HepG2 (cell line): ENCODE results near the gene FEM1B. TPM values are rescaled to one million over a fixed set of nuclear protein-coding genes. Genes with fewer than 3 reads are reported as not detected.

Source experiments
- FOSL2 ChIP-seq: sonication (generic); formaldehyde crosslinking; IDR thresholded peaks from 2 replicates; pipeline ENCODE4 v1.4.0; 2020; ENCODE audit warnings: missing genetic modification reagents
- HNRNPH1 ChIP-seq: fragments of 200-400 bp; formaldehyde crosslinking; optimal IDR thresholded peaks from 2 replicates; pipeline ENCODE3; 2017; ENCODE audit warnings: mild to moderate bottlenecking, low read depth, low read length
- KDM1A ChIP-seq: IDR thresholded peaks from 2 replicates; pipeline ENCODE4 v1.6.1; 2016; ENCODE audit warnings: missing compliant biosample characterization
- MAX ChIP-seq: IDR thresholded peaks from 2 replicates; pipeline ENCODE4 v1.6.1; 2012; ENCODE audit warnings: inconsistent platforms
- MYNN ChIP-seq: sonication (generic); formaldehyde crosslinking; IDR thresholded peaks from 2 replicates; pipeline ENCODE4 v1.4.0; 2020; ENCODE audit warnings: mild to moderate bottlenecking, low read depth, missing genetic modification reagents
- NFIB ChIP-seq: sonication (generic); formaldehyde crosslinking; IDR thresholded peaks from 2 replicates; pipeline ENCODE4 v1.9.0; 2021; ENCODE audit warnings: missing genetic modification reagents, mild to moderate bottlenecking, borderline replicate concordance
- NONO ChIP-seq, 2 experiments: fragments of 450-650 bp in 1 of 2; sonication (generic) in 1 of 2; formaldehyde crosslinking in 1 of 2; IDR thresholded peaks in 1 of 2; conservative IDR thresholded peaks in 1 of 2; 2 replicates each; pipeline versions ENCODE4 v1.6.1 to v1.8.0; 2017 to 2022; ENCODE audit warnings: mild to moderate bottlenecking in 1 of 2, missing genetic modification reagents in 1 of 2, moderate library complexity in 1 of 2
- NR3C1 ChIP-seq: sonication (generic); formaldehyde crosslinking; IDR thresholded peaks from 2 replicates; pipeline ENCODE4 v1.4.0; 2020; ENCODE audit warnings: missing genetic modification reagents
- TERF1 ChIP-seq: sonication (generic); formaldehyde crosslinking; IDR thresholded peaks from 2 replicates; pipeline ENCODE4 v1.8.0; 2022; ENCODE audit warnings: mild to moderate bottlenecking, missing genetic modification reagents, moderate library complexity
- TOPORS ChIP-seq: sonication (generic); formaldehyde crosslinking; IDR thresholded peaks from 2 replicates; pipeline ENCODE4 v1.8.0; 2023; ENCODE audit warnings: mild to moderate bottlenecking, missing genetic modification reagents
- USF2 ChIP-seq, 2 experiments: sonication (generic) in 1 of 2; formaldehyde crosslinking in 1 of 2; IDR thresholded peaks; 2 replicates each; pipeline versions ENCODE4 v1.5.1 to v1.6.1; 2011 to 2020; ENCODE audit warnings: borderline replicate concordance in 1 of 2, low read depth in 1 of 2, low read length in 1 of 2, mild to moderate bottlenecking in 1 of 2, missing genetic modification reagents in 1 of 2, moderate library complexity in 1 of 2
- ZBTB40 ChIP-seq, 2 experiments: fragments of 450-650 bp in 1 of 2; sonication (generic) in 1 of 2; formaldehyde crosslinking in 1 of 2; IDR thresholded peaks; 2 replicates each; pipeline versions ENCODE4 v1.6.1 to v1.8.0; 2016 to 2022; ENCODE audit warnings: antibody characterized with exemption in 1 of 2, mild to moderate bottlenecking in 1 of 2, missing genetic modification reagents in 1 of 2
- ZKSCAN5 ChIP-seq: sonication (generic); formaldehyde crosslinking; IDR thresholded peaks from 2 replicates; pipeline ENCODE4 v1.5.1; 2020; ENCODE audit warnings: mild to moderate bottlenecking, missing genetic modification reagents
- polyA plus RNA-seq, 8 experiments: library from polyadenylated mRNA; depleted of rRNA in 3 of 8; stranded (reverse) in 7 of 8; unstranded in 1 of 8; fragments of >200 nt; fragmentation: Illumina TruSeq in 4 of 8; extraction: Trizol in 4 of 8; gene quantifications; 2 replicates each; pipeline versions ENCODE4 v1.2.1 to v1.2.3, GENCODE V29; 2011 to 2016; ENCODE audit warnings: low read depth in 4 of 8, missing spikeins in 1 of 8, mixed read lengths in 1 of 8; ENCODE audit not compliant: insufficient read depth in 1 of 8
- total RNA-seq, 5 experiments: library from RNA; depleted of rRNA; stranded (reverse); fragments of >200 nt; fragmentation: Illumina TruSeq; extraction: Trizol; gene quantifications; 2 replicates each; pipeline ENCODE4 v1.2.3, GENCODE V29; 2016; ENCODE audit warnings: low read depth in 1 of 5

FEM1B gene
- total and polyA plus RNA-seq, 2 of the 13 experiments (the other 11 are each of a cell fraction or from before 2014, with no cell fraction given), result 38.1 to 40.0 TPM

GRCh38 chr15:68277603-68278344 is at the start of gene FEM1B (continued):
- TF ChIP-seq ZBTB40 (IDR thresholded peaks at IDR 0.05) (peak; percentile 52), ZBTB40 (CRISPR knock-in tag; IDR thresholded peaks at IDR 0.05) (peak; percentile 94), USF2 (IDR thresholded peaks at IDR 0.05; ENCODE audit: low read depth, low read length) (no peak), USF2 (CRISPR knock-in tag; IDR thresholded peaks at IDR 0.05; ENCODE audit: borderline replicate concordance) (0 out of 2 replicates have a peak, but pooled peaks have one; percentile 34), ZKSCAN5 (CRISPR knock-in tag) (no peak), NONO (IDR thresholded peaks at IDR 0.05) (no peak), NONO (CRISPR knock-in tag; conservative IDR thresholded peaks at IDR 0.05) (peak; percentile 91), MYNN (CRISPR knock-in tag) (no peak), TOPORS (peak; percentile 70; the same call in 1 of the 2 replicates), TERF1 (CRISPR knock-in tag) (peak; percentile 21; the same call in 1 of the 2 replicates), KDM1A (CRISPR knock-in tag) (no peak), NFIB (CRISPR knock-in tag) (0 out of 2 replicates have a peak, but pooled peaks have one; percentile 59), NR3C1 (CRISPR knock-in tag) (no peak; the same call in 1 of the 2 replicates), HNRNPH1 (no peak), FOSL2 (CRISPR knock-in tag) (peak; percentile 22), MAX (peak; percentile 75)
